ENCODE measurements around the gene NGF. TPM values are rescaled to one million over a fixed set of nuclear protein-coding genes. Genes with fewer than 3 reads are reported as not detected.

The NGF gene
- total and polyA plus RNA-seq, 11 donors: 0.94 to 13.6 (median 2.9) TPM

- no peaks in the 10 kb centered on the region for H3K36me3 ChIP-seq
- no peak for ATAC-seq
- H3K27ac ChIP-seq: no peak overlapping the region
- peaks cover 0 to 3% (median 0%) of the 10 kb centered on the region in 12 donors for H3K9me3 ChIP-seq
- DNase-seq: no peak
- 78 to 91% (median 82%) methylated on average over 1 of the region's 1 CpG for WGBS, 4 donors
- peaks cover 0 to 36% (median 2%) of the 10 kb centered on the region in 12 donors for H3K4me1 ChIP-seq
- no peaks in the 10 kb centered on the region for H3K27me3 ChIP-seq
- TF ChIP-seq CTCF (IDR thresholded peaks at IDR 0.05) (no peak), POLR2A (IDR thresholded peaks at IDR 0.05) (no peak)
- intact Hi-C loops (cut with DNase I): no loop called here
- no peak overlapping the region for H3K4me3 ChIP-seq
Observed at GRCh38 chr1:115308969-115309368, 29.1 kb downstream of the NGF start.

- Histone ChIP-seq H3K36me3 (no peaks in the 10 kb centered on the region), H3K4me3 (no peak overlapping the region), H3K27me3 (no peaks in the 10 kb centered on the region), H3K27ac (no peak overlapping the region), H3K9me3 (peaks cover 0 to 3% (median 0%) of the 10 kb centered on the region in 12 donors), H3K4me1 (peaks cover 0 to 24% (median 1%) of the 10 kb centered on the region in 12 donors)
- intact Hi-C loops (cut with DNase I): no loop called here
- TF ChIP-seq POLR2A (IDR thresholded peaks at IDR 0.05) (no peak), CTCF (IDR thresholded peaks at IDR 0.05) (no peak)
- DNase-seq (no peak), ATAC-seq (peak in 1 of 4 donors; percentile 49)
Observed at GRCh38 chr1:115307661-115308060, 30.4 kb downstream of the NGF start.

GRCh38 chr1:115306146-115306545 is 31.9 kb downstream of the NGF start:
- WGBS, 4 donors: 78 to 89% (median 81%) methylated on average over 2 of the region's 2 CpGs
- Histone ChIP-seq H3K27me3 (no peaks in the 10 kb centered on the region), H3K4me1 (peaks cover 0 to 26% (median 6%) of the 10 kb centered on the region in 12 donors), H3K36me3 (no peaks in the 10 kb centered on the region), H3K9me3 (peaks cover 0 to 3% (median 0%) of the 10 kb centered on the region in 12 donors), H3K4me3 (no peak overlapping the region), H3K27ac (no peak overlapping the region)
- intact Hi-C loops (cut with DNase I): no loop called here
- ATAC-seq (no peak), DNase-seq (no peak)
- no peak for TF ChIP-seq CTCF (IDR thresholded peaks at IDR 0.05)
- no peak for TF ChIP-seq POLR2A (IDR thresholded peaks at IDR 0.05)

GRCh38 chr1:115303364-115303763 is 34.7 kb downstream of the NGF start:
- Histone ChIP-seq H3K27me3 (no peaks in the 10 kb centered on the region), H3K36me3 (no peaks in the 10 kb centered on the region), H3K27ac (no peak overlapping the region), H3K4me3 (no peak overlapping the region), H3K9me3 (no peaks in the 10 kb centered on the region), H3K4me1 (peaks cover 0 to 43% (median 8%) of the 10 kb centered on the region in 12 donors)
- ATAC-seq (no peak), DNase-seq (no peak)
- intact Hi-C loops (cut with DNase I): no loop called here
- 91 to 100% (median 95%) methylated on average over 2 of the region's 2 CpGs for WGBS, 4 donors
- no peak for TF ChIP-seq CTCF (IDR thresholded peaks at IDR 0.05)
- TF ChIP-seq POLR2A (IDR thresholded peaks at IDR 0.05): no peak

All from heart left ventricle (tissue), 16 donors.